Transverse colon (tissue), 4 donors: ENCODE results near the gene MARCOL. TPM values are rescaled to one million over a fixed set of nuclear protein-coding genes. Genes with fewer than 3 reads are reported as not detected.

Experiments
- DNase-seq: peaks from one replicate; pipeline ENCODE4 v3.0.0-alpha.2; 2019
- H3K27ac ChIP-seq, 4 donors: fragments of 200-600 bp; sonication (generic); 2 replicates each; pipeline ENCODE4 v1.5.1; 2016 to 2018; ENCODE audit warnings: inconsistent platforms in 4 of 4
- H3K27me3 ChIP-seq: fragments of 200-600 bp; sonication (generic); 2 replicates; pipeline ENCODE4 v1.5.1; 2017; ENCODE audit warnings: inconsistent platforms
- H3K36me3 ChIP-seq, 4 donors: fragments of 200-600 bp; sonication (generic); 2 replicates each; pipeline ENCODE4 v1.5.1; 2017 to 2019; ENCODE audit warnings: inconsistent platforms in 4 of 4
- H3K4me1 ChIP-seq, 4 donors: fragments of 200-600 bp; sonication (generic); 2 replicates each; pipeline ENCODE4 v1.5.1; 2017 to 2020; ENCODE audit warnings: inconsistent platforms in 4 of 4
- H3K4me3 ChIP-seq, 4 donors: fragments of 200-600 bp; sonication (generic); 1 replicate in 1 of 4; 2 replicates in 3 of 4; pipeline versions ENCODE4 v1.5.1 to v1.6.1; 2017 to 2019; ENCODE audit warnings: inconsistent platforms in 4 of 4
- H3K9me3 ChIP-seq, 2 donors: fragments of 200-600 bp; sonication (generic); 2 replicates each; pipeline ENCODE4 v1.5.1; 2017 to 2019; ENCODE audit warnings: inconsistent platforms in 2 of 2
- CTCF ChIP-seq, 5 experiments: fragments of 200-600 bp in 3 of 5; fragments of 450-650 bp in 2 of 5; sonication (generic) in 3 of 5; IDR thresholded peaks; 1 replicate in 2 of 5; 2 replicates in 3 of 5; pipeline ENCODE4 v1.5.1; 2016 to 2017; ENCODE audit warnings: antibody characterized with exemption in 5 of 5, inconsistent platforms in 3 of 5, mild to moderate bottlenecking in 2 of 5, moderate library complexity in 1 of 5
- EP300 ChIP-seq: sonication (generic); formaldehyde crosslinking; IDR thresholded peaks from one replicate; pipeline ENCODE4 v1.6.1; 2017; ENCODE audit warnings: antibody characterized with exemption, low read depth
- POLR2A ChIP-seq: fragments of 450-650 bp; IDR thresholded peaks from one replicate; pipeline ENCODE4 v1.6.1; 2016; ENCODE audit warnings: antibody characterized with exemption, mild to moderate bottlenecking, moderate library complexity
- POLR2AphosphoS5 ChIP-seq, 3 donors: sonication (generic); formaldehyde crosslinking; IDR thresholded peaks; one replicate each; pipeline ENCODE4 v1.6.1; 2016; ENCODE audit warnings: antibody characterized with exemption in 3 of 3
- WGBS, 2 donors: methylation state at CpG; one replicate each; pipeline ENCODE4 v1.1.5; 2018; ENCODE audit warnings: low coverage in 1 of 2; 5-methylcytosine and 5-hydroxymethylcytosine counted together
- in situ Hi-C, 4 donors: fragments of 200-750 bp; cut with MboI; loops; one replicate each; pipeline versions ENCODE4 v1.15.0 to v1.15.1; 2017; ENCODE audit warnings: low sequenced_read_pairs in 3 of 4, low pct_ligation_motif_present in 1 of 4, low pct_unique_long_range_greater_than_20kb in 1 of 4
- intact Hi-C: fragments of 100-400 bp; cut with DNase I; formaldehyde crosslinking; loops from one replicate; pipeline ENCODE4 v1.15.1; 2023; ENCODE audit warnings: low total_unique reads
- total RNA-seq, 4 donors: library from RNA; depleted of rRNA; stranded (reverse); fragments of >200 nt; gene quantifications; one replicate each; pipeline ENCODE4 v1.1.0, GENCODE V29; 2016

The MARCOL gene
- total RNA-seq, 4 donors from 2014 or later = not detected

GRCh38 chr5:148202531-148203203 lies 35.7 kb upstream of the MARCOL start, which contains the start of gene SPINK6:
TSS of gene SPINK6 (plus strand) at chr5:148203042. CDS start at chr5:148203097, 55 bp downstream.
- intact Hi-C loops = no loop called here
- no peaks in the 10 kb centered on the region for H3K36me3 ChIP-seq
- no peak for DNase-seq
- H3K4me1 ChIP-seq = peaks cover 0 to under 1% (median 0%) of the 10 kb centered on the region in 4 donors
- WGBS, 2 donors = 81 to 94% methylated on average over 2 of the region's 2 CpGs
- no peak within 1 kb of the TSS for H3K27ac ChIP-seq
- H3K27me3 ChIP-seq = no peaks in the 10 kb centered on the region
- in situ Hi-C loops = no loop called here
- H3K4me3 ChIP-seq = no peak within 1 kb of the TSS
- H3K9me3 ChIP-seq = no peaks in the 10 kb centered on the region
- TF ChIP-seq POLR2AphosphoS5 (IDR thresholded peaks at IDR 0.05) (no peak), POLR2A (no peak), EP300 (no peak), CTCF (IDR thresholded peaks at IDR 0.05) (no peak)

GRCh38 chr5:148205044-148205806 lies 33.1 kb upstream of the MARCOL start:
- Histone ChIP-seq H3K4me1 (peaks cover 0 to 3% (median 0%) of the 10 kb centered on the region in 4 donors), H3K27ac (no peak overlapping the region), H3K36me3 (no peaks in the 10 kb centered on the region), H3K27me3 (no peaks in the 10 kb centered on the region), H3K4me3 (no peak overlapping the region), H3K9me3 (no peaks in the 10 kb centered on the region)
- DNase-seq = no peak
- intact Hi-C loops (no loop called here), in situ Hi-C loops (no loop called here)
- 86 to 90% methylated on average over 4 of the region's 4 CpGs for WGBS, 2 donors
- TF ChIP-seq CTCF (IDR thresholded peaks at IDR 0.05) = no peak
- TF ChIP-seq EP300 = no peak
- no peak for TF ChIP-seq POLR2A
- TF ChIP-seq POLR2AphosphoS5 (IDR thresholded peaks at IDR 0.05) = no peak

- no peaks in the 10 kb centered on the region for H3K36me3 ChIP-seq
- H3K4me3 ChIP-seq = no peak overlapping the region
- peaks cover 0 to 3% (median 0%) of the 10 kb centered on the region in 4 donors for H3K4me1 ChIP-seq
- H3K27ac ChIP-seq = no peak overlapping the region
- intact Hi-C loops = no loop called here
- in situ Hi-C loops = no loop called here
- 44 to 81% methylated on average over 1 of the region's 1 CpG for WGBS, 2 donors
- DNase-seq = no peak
- TF ChIP-seq CTCF (IDR thresholded peaks at IDR 0.05) (no peak), POLR2A (no peak), POLR2AphosphoS5 (IDR thresholded peaks at IDR 0.05) (no peak), EP300 (no peak)
- H3K27me3 ChIP-seq = no peaks in the 10 kb centered on the region
- H3K9me3 ChIP-seq = no peaks in the 10 kb centered on the region
Measured at GRCh38 chr5:148205865-148206264, 32.5 kb upstream of the MARCOL start.

- 76% methylated on average over 1 of the region's 1 CpG; no CpG with 5 or more reads in 1 of the 2 donors for WGBS, 2 donors
- H3K4me1 ChIP-seq = peaks cover 0 to 3% (median 0%) of the 10 kb centered on the region in 4 donors
- no peak for DNase-seq
- TF ChIP-seq POLR2AphosphoS5 (IDR thresholded peaks at IDR 0.05) (no peak), EP300 (no peak), CTCF (IDR thresholded peaks at IDR 0.05) (no peak), POLR2A (no peak)
- H3K36me3 ChIP-seq = no peaks in the 10 kb centered on the region
- no peak overlapping the region for H3K4me3 ChIP-seq
- no peaks in the 10 kb centered on the region for H3K9me3 ChIP-seq
- no peak overlapping the region for H3K27ac ChIP-seq
- H3K27me3 ChIP-seq = no peaks in the 10 kb centered on the region
- intact Hi-C loops = no loop called here
- in situ Hi-C loops = no loop called here
Measured at GRCh38 chr5:148206620-148207019, 31.7 kb upstream of the MARCOL start.
